H9 (cell line): ENCODE measurements around the gene TBX15. TPM values are rescaled to one million over a fixed set of nuclear protein-coding genes. Genes with fewer than 3 reads are reported as not detected.

Experiments
- DNase-seq: peaks from one replicate; pipeline ENCODE4 v3.0.0-alpha.2; 2017
- H2AFZ ChIP-seq: one replicate; pipeline ENCODE4 v1.6.1; 2013; ENCODE audit warnings: mild to moderate bottlenecking, low read length, control low read depth, moderate library complexity
- H2AK5ac ChIP-seq: 2 replicates; pipeline ENCODE4 v1.6.1; 2013; ENCODE audit warnings: low read length, control low read depth, mixed read lengths; ENCODE audit not compliant: insufficient read length
- H2BK120ac ChIP-seq: one replicate; pipeline ENCODE4 v1.6.1; 2013; ENCODE audit warnings: low read depth, mild to moderate bottlenecking, low read length, control low read depth, inconsistent platforms; ENCODE audit not compliant: poor library complexity, severe bottlenecking
- H2BK12ac ChIP-seq: 2 replicates; pipeline ENCODE4 v1.6.1; 2013; ENCODE audit warnings: low read length, control low read depth, mixed read lengths, low read depth; ENCODE audit not compliant: insufficient read length
- H2BK15ac ChIP-seq: 2 replicates; pipeline ENCODE4 v1.6.1; 2013; ENCODE audit warnings: low read depth, low read length, control low read depth
- H2BK20ac ChIP-seq: one replicate; pipeline ENCODE4 v1.6.1; 2013; ENCODE audit warnings: low read depth, mild to moderate bottlenecking, low read length, control low read depth, inconsistent platforms; ENCODE audit not compliant: poor library complexity, severe bottlenecking
- H2BK5ac ChIP-seq: 2 replicates; pipeline ENCODE4 v1.6.1; 2013; ENCODE audit warnings: low read length, control low read depth, mixed read lengths; ENCODE audit not compliant: insufficient read length
- H3K14ac ChIP-seq: 2 replicates; pipeline ENCODE4 v1.6.1; 2013; ENCODE audit warnings: low read length, control low read depth; ENCODE audit not compliant: insufficient read depth
- H3K18ac ChIP-seq: 2 replicates; pipeline ENCODE4 v1.6.1; 2013; ENCODE audit warnings: low read depth, mild to moderate bottlenecking, mixed read lengths, low read length, control low read depth; ENCODE audit not compliant: insufficient read length
- H3K23ac ChIP-seq: 2 replicates; pipeline ENCODE4 v1.6.1; 2013; ENCODE audit warnings: low read length, control low read depth, mixed read lengths, low read depth; ENCODE audit not compliant: insufficient read length
- H3K23me2 ChIP-seq: 2 replicates; pipeline ENCODE4 v1.6.1; 2013; ENCODE audit warnings: low read depth, mild to moderate bottlenecking, mixed read lengths, low read length, control low read depth; ENCODE audit not compliant: insufficient read length, poor library complexity, severe bottlenecking
- H3K27ac ChIP-seq: 2 replicates; pipeline ENCODE4 v1.5.1; 2013; ENCODE audit warnings: low read length, control low read depth, mixed read lengths, low read depth; ENCODE audit not compliant: insufficient read length
- H3K27me3 ChIP-seq: 2 replicates; pipeline ENCODE4 v1.6.1; 2013; ENCODE audit warnings: low read length, control low read depth, inconsistent platforms; ENCODE audit not compliant: insufficient read depth
- H3K4ac ChIP-seq: 2 replicates; pipeline ENCODE4 v1.6.1; 2013; ENCODE audit warnings: low read depth, mild to moderate bottlenecking, control low read depth, inconsistent platforms, low read length, moderate library complexity
- H3K4me1 ChIP-seq: 2 replicates; pipeline ENCODE4 v1.6.1; 2013; ENCODE audit warnings: low read length, control low read depth, inconsistent platforms; ENCODE audit not compliant: insufficient read depth
- H3K4me2 ChIP-seq: 2 replicates; pipeline ENCODE4 v1.6.1; 2013; ENCODE audit warnings: low read length, control low read depth, mixed read lengths; ENCODE audit not compliant: insufficient read length, insufficient read depth
- H3K56ac ChIP-seq: 2 replicates; pipeline ENCODE4 v1.6.1; 2013; ENCODE audit warnings: low read depth, mild to moderate bottlenecking, mixed read lengths, low read length, control low read depth; ENCODE audit not compliant: insufficient read length
- H3K79me1 ChIP-seq: 2 replicates; pipeline ENCODE4 v1.6.1; 2013; ENCODE audit warnings: low read depth, mild to moderate bottlenecking, moderate library complexity, low read length, control low read depth, inconsistent platforms; ENCODE audit not compliant: insufficient read depth, poor library complexity, severe bottlenecking
- H3K79me2 ChIP-seq: 2 replicates; pipeline ENCODE4 v1.6.1; 2013; ENCODE audit warnings: low read length, control low read depth, inconsistent platforms; ENCODE audit not compliant: insufficient read depth
- H3K9ac ChIP-seq: 2 replicates; pipeline ENCODE4 v1.6.1; 2013; ENCODE audit warnings: low read length, control low read depth, mixed read lengths; ENCODE audit not compliant: insufficient read length; ENCODE audit errors: extremely low read depth
- H3K9me3 ChIP-seq: one replicate; pipeline ENCODE4 v1.6.1; 2013; ENCODE audit warnings: low read depth, low read length, inconsistent platforms; ENCODE audit not compliant: control insufficient read depth
- H3T11ph ChIP-seq: one replicate; pipeline ENCODE4 v1.6.1; 2013; ENCODE audit warnings: mild to moderate bottlenecking, low read length, control low read depth, inconsistent platforms
- H4K20me1 ChIP-seq: one replicate; pipeline ENCODE4 v1.6.1; 2013; ENCODE audit not compliant: control insufficient read depth, insufficient read length, insufficient read depth
- H4K5ac ChIP-seq: 2 replicates; pipeline ENCODE4 v1.6.1; 2013; ENCODE audit warnings: low read depth, mild to moderate bottlenecking, mixed read lengths, low read length, control low read depth; ENCODE audit not compliant: insufficient read length
- H4K8ac ChIP-seq: replicated peaks from 2 replicates; pipeline ENCODE4 v1.6.1; 2013; ENCODE audit warnings: low read length, control low read depth, mixed read lengths, low read depth; ENCODE audit not compliant: insufficient read length
- H4K91ac ChIP-seq: 2 replicates; pipeline ENCODE4 v1.6.1; 2013; ENCODE audit warnings: low read depth, mild to moderate bottlenecking, moderate library complexity, mixed read lengths, low read length, control low read depth; ENCODE audit not compliant: insufficient read length
- H3K27ac Mint-ChIP-seq, 3 experiments: 2 replicates in 2 of 3; 3 replicates in 1 of 3; pipeline ENCODE4 v1.8.0; 2020 to 2021; ENCODE audit warnings: mixed read lengths in 3 of 3, mild to moderate bottlenecking in 1 of 3, moderate library complexity in 1 of 3
- H3K27me3 Mint-ChIP-seq: 2 replicates; pipeline ENCODE4 v1.8.0; 2021; ENCODE audit warnings: low read depth, mild to moderate bottlenecking, moderate library complexity, mixed read lengths
- H3K36me3 Mint-ChIP-seq, 3 experiments: 2 replicates in 2 of 3; 3 replicates in 1 of 3; pipeline ENCODE4 v1.8.0; 2020 to 2021; ENCODE audit warnings: low read depth in 3 of 3, mixed read lengths in 3 of 3; ENCODE audit not compliant: insufficient read depth in 1 of 3
- H3K4me1 Mint-ChIP-seq, 2 experiments: 2 replicates each; pipeline ENCODE4 v1.8.0; 2020; ENCODE audit warnings: mixed read lengths in 2 of 2
- H3K4me3 Mint-ChIP-seq, 2 experiments: 2 replicates in 1 of 2; 3 replicates in 1 of 2; pipeline ENCODE4 v1.8.0; 2020 to 2021; ENCODE audit warnings: mild to moderate bottlenecking in 2 of 2, mixed read lengths in 2 of 2, moderate library complexity in 1 of 2
- H3K9me3 Mint-ChIP-seq, 2 experiments: 2 replicates in 1 of 2; 3 replicates in 1 of 2; pipeline ENCODE4 v1.8.0; 2020; ENCODE audit warnings: mild to moderate bottlenecking in 2 of 2, mixed read lengths in 2 of 2, moderate library complexity in 1 of 2
- CTCF ChIP-seq: fragments of 200-600 bp; sonication (generic); conservative IDR thresholded peaks from 3 replicates; pipeline ENCODE4 v1.8.0; 2021; ENCODE audit warnings: antibody characterized with exemption, mild to moderate bottlenecking
- WGBS: extraction: QIAGEN DNeasy Blood & Tissue Kit; methylation state at CpG from one replicate; pipeline ENCODE4 v1.1.7; 2013; ENCODE audit warnings: missing lambda C conversion rate, low lambda C conversion rate, mixed read lengths; ENCODE audit not compliant: insufficient read length; ENCODE audit errors: extremely low coverage; 5-methylcytosine and 5-hydroxymethylcytosine counted together
- total RNA-seq: library from RNA; stranded (reverse); gene quantifications from 2 replicates; pipeline ENCODE4 v1.2.1, GENCODE V29; 2021

TBX15 gene
- total RNA-seq, 1 experiment from 2014 or later: 0.07 TPM

GRCh38 chr1:118989006-118989815, 1.1 kb upstream of the TBX15 start:
- Histone ChIP-seq H3K4ac (no peak overlapping the region), H3K27me3 (peaks cover 90% of the 10 kb centered on the region), H3K14ac (no peak overlapping the region), H2AFZ (no peak overlapping the region), H3K79me2 (no peaks in the 10 kb centered on the region), H3T11ph (no peak overlapping the region), H2BK15ac (no peak overlapping the region), H3K4me1 (peaks cover 6% of the 10 kb centered on the region), H2AK5ac (no peak overlapping the region), H4K5ac (no peak overlapping the region), H3K9me3 (no peaks in the 10 kb centered on the region), H3K18ac (no peak overlapping the region), H2BK120ac (no peak overlapping the region), H3K23me2 (peaks cover 16% of the 10 kb centered on the region), H3K56ac (no peak overlapping the region), H3K23ac (no peak overlapping the region), H3K79me1 (no peaks in the 10 kb centered on the region), H3K27ac (no peak overlapping the region), H4K8ac (no peak overlapping the region), H2BK20ac (no peak overlapping the region), H4K20me1 (no peaks in the 10 kb centered on the region), H2BK5ac (no peak overlapping the region), H3K9ac (no peak overlapping the region), H4K91ac (no peak overlapping the region), H2BK12ac (no peak overlapping the region), H3K4me2 (peak overlapping the region; percentile 67)
- peak; percentile 73 for DNase-seq
- WGBS: no CpG with 5 or more reads among the region's 44 CpGs
- H3K9me3 Mint-ChIP-seq: peaks cover 2 to 9% of the 10 kb centered on the region in 2 experiments; a peak in 4 of 5 replicates
- H3K27ac Mint-ChIP-seq: no peak overlapping the region; a peak in 1 of 7 replicates
- peak overlapping the region; percentile 44 to 84 for H3K4me3 Mint-ChIP-seq
- no peak for TF ChIP-seq CTCF
- peaks cover 100% of the 10 kb centered on the region for H3K27me3 Mint-ChIP-seq
- H3K36me3 Mint-ChIP-seq: peaks cover 0 to 3% (median 2%) of the 10 kb centered on the region in 3 experiments; a peak in 1 of 7 replicates
- H3K4me1 Mint-ChIP-seq: peaks cover 52 to 77% of the 10 kb centered on the region in 2 experiments
